22Rv1 (cell line): ENCODE data around the gene AKAP8L.

Source experiments
- CTCF ChIP-seq: fragments of 450-650 bp; IDR thresholded peaks from 2 replicates; pipeline ENCODE4 v1.5.1; 2017; ENCODE audit warnings: mild to moderate bottlenecking
- ZFX ChIP-seq: fragments of 450-650 bp; IDR thresholded peaks from 2 replicates; pipeline ENCODE4 v1.6.1; 2017; ENCODE audit warnings: antibody characterized with exemption, borderline replicate concordance

- TF ChIP-seq CTCF (no peak), ZFX (no peak)
Observed at GRCh38 chr19:15432018-15432494, 13.3 kb upstream of the AKAP8L start.
